ENCODE data around the gene MMP2. TPM values are rescaled to one million over a fixed set of nuclear protein-coding genes. Genes with fewer than 3 reads are reported as not detected.

The MMP2 gene
- total and polyA plus RNA-seq, 2 of the 8 experiments (the other 6 are each of a cell fraction or from before 2014, with no cell fraction given) = 33.6 to 58.2 TPM

DNA sequence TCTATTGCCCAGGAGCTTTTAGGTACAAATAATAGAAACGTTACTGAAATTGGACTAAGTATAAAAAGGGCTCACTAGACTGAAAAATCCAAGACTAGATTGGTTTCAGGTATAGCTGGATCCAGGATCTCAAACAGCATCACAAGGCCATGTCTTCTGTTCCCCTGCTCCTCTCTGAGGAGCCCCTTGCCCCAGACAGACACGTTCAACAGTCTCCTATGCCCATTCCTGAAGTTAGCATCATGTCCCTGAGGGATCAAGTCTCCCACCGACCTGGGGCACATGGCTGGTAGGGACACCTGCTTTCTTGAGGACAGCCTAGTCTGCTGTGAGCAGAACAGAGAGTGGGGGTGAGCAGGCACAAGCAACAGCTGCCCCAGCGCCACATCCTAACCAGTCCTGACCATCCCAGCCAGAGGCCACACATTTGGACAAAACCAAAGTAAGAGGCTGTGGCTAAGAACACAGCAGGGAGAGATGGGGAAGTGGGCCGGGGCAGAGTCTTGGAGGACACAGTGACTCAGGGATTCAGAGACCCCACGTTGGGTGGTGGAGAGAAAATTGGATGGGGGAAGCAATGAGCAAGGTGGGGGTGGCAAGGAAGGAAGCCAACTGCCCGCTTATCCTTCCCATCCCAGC, 10.5 kb upstream of the MMP2 start (continued):
- no peak for TF ChIP-seq MAFK (IDR thresholded peaks at IDR 0.05; ENCODE audit: low read depth, low read length)
- TF ChIP-seq RFX5 (IDR thresholded peaks at IDR 0.05; ENCODE audit: borderline replicate concordance, low read depth, low read length) = no peak
- TF ChIP-seq EZH2 (IDR thresholded peaks at IDR 0.05; ENCODE audit: low read depth, low read length, severe bottlenecking) = no peak
- TF ChIP-seq, protein P1, sequence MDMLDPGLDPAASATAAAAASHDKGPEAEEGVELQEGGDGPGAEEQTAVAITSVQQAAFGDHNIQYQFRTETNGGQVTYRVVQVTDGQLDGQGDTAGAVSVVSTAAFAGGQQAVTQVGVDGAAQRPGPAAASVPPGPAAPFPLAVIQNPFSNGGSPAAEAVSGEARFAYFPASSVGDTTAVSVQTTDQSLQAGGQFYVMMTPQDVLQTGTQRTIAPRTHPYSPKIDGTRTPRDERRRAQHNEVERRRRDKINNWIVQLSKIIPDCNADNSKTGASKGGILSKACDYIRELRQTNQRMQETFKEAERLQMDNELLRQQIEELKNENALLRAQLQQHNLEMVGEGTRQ (IDR thresholded peaks at IDR 0.05; ENCODE audit: low read length) = no peak
- TF ChIP-seq, protein P2, sequence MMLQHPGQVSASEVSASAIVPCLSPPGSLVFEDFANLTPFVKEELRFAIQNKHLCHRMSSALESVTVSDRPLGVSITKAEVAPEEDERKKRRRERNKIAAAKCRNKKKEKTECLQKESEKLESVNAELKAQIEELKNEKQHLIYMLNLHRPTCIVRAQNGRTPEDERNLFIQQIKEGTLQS (IDR thresholded peaks at IDR 0.05; ENCODE audit: insufficient read depth, low read depth, low read length) = no peak
